Islet precursor cell (in vitro differentiated cells): ENCODE results near the gene OR52K1.
"Not testable (repeated sequence)": the region's sequence is repeated elsewhere in the genome, so short reads cannot be mapped to it uniquely, and the experiment has no call there.

Source experiments
- DNase-seq: peaks from one replicate; pipeline ENCODE4 v3.0.0-alpha.2; 2018

Gene OR52K1

DNA sequence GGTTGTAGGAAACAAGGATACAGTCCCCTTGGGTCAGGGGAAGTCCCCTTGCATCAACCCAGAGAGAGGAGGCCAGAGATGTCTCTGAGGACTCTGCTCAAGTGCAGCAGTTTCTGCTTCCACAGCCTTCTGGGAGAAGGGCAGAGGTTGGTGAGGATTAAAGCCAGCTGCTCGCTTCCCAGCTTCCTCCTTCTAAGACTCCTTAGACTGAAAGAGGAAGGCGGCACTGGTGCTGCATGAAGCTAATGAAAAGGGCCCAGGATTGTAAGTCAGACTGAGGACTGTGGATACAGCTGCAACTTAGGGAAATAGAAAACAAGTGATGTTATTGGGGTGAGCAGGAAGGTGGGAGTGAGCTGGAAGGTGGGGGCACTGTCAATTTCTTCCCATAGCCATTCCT, at the start of gene OR52K1:
TSS of gene OR52K1 (plus strand) at position 202 of the 400 bp plus-strand sequence. CDS start 6,255 bp downstream, outside the sequence.
- no peak for DNase-seq

DNA sequence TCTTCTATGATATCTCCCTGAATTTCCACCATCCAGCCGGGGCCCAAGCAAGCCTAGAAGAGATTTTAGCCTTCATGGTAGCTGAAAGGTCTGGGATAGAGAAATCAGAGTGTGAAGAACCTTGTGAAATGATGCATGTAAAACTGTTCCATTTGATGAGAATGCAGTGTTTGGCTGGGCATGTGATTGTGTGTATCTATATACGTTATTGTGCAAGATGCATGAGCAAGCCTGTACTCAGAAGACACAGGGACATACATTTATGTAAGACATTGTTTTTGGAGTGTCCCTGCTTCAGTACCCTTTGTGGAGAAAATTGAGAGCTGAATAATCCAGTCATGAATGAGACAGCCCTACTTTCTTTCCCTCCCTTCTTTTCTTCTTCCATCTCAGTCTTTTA, 48.6 kb upstream of the OR52K1 start:
- DNase-seq, result no peak

DNA sequence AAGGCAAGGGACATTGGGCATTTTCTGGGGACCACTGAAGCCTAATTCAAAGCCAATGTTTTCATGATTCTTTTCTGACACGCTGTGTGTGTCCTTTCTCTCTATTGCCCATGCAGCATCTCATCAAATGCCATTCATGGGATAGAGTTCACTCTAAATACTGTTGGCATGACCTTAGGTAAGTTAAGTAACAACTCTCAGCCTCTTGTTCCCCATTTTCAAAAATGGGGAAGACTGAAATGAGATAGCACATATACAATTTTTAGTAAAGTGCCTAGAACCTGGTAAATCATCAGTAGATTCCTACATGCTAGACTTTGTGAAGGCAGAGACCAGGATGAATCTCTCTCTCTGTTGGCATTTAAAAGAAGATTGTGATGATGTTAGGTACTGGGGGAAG, 46.0 kb upstream of the OR52K1 start:
- no peak for DNase-seq

GRCh38 chr11:4441515-4441914, 40.9 kb upstream of the OR52K1 start:
- DNase-seq, result no peak

GRCh38 chr11:4443232-4443891, 39.1 kb upstream of the OR52K1 start:
- no peak for DNase-seq

DNA sequence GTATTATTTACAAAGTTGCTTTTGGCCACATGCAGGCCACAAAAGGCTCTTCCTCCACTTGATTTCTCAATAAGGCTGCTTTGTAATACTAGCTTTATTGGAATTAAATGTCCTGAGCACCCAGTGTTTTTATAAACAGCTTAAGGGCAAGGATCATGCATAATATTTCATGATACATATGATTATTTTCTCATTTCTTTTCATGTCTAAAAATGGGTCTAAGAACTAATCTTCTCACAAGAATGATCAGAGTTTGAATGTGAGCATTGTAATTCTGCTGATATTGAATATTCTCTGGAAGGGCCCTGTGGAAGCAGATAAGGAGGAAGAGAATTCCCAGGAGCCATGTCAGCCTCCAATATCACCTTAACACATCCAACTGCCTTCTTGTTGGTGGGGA, 33.5 kb upstream of the OR52K1 start, which contains the start of gene OR52K2:
TSS of gene OR52K2 (plus strand) at position 301 of the 400 bp plus-strand sequence. CDS start at position 346, 45 bp downstream.
- no peak for DNase-seq

GRCh38 chr11:4453118-4453517, 29.3 kb upstream of the OR52K1 start:
- no peak for DNase-seq

GRCh38 chr11:4454021-4454420, 28.4 kb upstream of the OR52K1 start:
- DNase-seq, result no peak

- DNase-seq, result no peak
Observed at GRCh38 chr11:4455419-4455818, 27.0 kb upstream of the OR52K1 start.

DNA sequence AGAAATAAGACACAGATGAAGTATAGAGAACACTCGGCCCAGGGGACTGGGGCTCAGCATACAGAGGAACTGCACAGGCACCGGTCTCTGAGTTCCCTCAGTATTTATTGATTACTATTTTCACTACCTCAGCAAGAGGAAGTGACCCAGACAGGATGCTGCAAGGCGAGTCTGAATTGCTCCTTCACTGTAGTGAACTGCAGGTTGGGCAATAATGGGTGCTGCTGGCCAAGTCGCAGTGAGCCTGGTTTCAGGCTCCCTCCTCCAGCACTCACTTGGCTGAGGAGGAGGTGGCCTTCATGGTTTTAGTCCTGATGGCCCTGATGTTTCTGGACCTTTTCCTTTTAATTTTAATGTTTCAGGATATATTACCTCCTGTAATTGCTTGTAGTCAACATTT, 22.9 kb upstream of the OR52K1 start:
- peak; percentile 69 for DNase-seq

DNA sequence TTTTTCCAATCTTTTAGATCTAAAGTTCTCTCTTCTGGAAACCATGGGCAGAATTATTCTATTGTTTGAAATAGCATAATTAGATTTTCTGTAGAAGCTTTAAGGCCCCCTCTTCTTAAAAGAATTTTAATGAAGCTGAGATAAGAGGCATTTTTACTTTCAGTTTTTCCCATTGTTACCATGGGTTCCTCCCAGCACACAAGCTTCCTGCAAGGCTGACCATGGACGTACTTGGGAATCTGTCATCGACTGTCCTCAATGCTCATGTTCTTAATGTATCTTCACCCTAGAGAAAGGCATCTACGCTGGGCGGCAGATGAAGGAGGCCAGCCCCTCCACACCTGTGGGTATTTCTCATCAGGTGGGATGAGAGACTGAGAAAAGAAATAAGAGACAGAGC, 22.3 kb upstream of the OR52K1 start:
- no peak for DNase-seq

DNA sequence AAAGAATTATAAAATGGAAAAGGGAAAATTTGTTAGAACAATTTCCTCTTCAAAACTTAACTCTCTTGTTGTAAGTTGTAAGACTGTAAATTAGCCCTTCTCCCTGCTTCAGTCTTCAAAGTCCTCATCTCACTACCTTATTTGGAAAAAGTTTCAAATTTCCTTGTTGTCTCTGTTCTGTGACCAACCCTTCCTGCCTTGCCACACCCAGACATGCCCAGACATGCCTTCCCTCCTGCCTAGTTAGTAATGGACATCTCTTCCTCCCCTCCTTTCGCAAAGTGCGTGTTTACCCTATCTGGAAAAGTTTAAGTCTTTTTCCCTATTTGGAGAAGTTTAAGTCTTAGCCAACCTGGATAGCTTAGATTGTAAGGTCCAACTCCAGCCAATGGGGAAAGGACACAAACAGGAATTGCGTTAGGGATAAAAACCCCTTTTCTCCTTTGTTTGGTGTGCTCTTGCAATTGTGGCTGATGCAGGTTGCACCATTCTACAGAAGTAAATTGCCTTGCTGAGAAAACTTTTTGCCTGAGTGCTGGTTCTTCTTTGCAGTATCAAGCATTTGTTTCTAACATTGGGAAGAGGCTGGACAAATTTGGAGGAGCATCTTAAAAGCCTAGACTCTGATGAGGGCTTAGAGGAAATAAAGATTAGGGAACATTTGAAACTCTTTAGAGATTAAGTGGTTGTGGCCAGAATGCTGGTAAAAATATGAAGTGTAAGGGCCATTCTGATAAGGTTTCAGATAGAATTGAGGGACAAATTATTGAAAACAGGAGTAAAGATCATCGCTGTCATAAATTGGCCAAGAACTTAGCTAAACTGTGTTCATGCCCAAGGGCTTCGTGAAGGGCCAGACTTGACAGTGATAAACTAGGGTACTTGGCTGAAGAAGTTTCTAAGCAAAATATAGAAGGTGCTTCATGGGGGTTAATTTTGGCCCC, 18.0 kb upstream of the OR52K1 start:
- peak; percentile 89 for DNase-seq

DNA sequence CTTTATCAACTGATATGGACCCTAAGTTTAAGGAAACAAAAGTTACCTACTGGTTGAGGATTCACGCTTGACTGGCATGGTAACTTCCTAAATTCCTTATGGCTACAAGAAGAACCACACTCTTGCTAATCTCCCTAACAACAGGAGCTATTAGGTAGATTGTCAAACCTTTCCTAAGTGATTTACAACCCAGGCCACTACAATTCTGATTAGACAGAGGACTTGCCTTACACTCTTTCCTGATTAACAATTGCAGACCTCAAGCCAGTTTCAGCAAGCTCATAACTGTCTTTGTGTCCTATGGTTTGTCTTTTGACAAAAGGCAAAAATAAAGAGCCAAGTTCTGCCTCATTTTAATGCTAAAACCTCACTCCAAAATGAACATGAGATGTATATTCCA, 17.0 kb upstream of the OR52K1 start:
- no peak for DNase-seq

GRCh38 chr11:4466131-4466870, 16.1 kb upstream of the OR52K1 start:
- no peak for DNase-seq

DNA sequence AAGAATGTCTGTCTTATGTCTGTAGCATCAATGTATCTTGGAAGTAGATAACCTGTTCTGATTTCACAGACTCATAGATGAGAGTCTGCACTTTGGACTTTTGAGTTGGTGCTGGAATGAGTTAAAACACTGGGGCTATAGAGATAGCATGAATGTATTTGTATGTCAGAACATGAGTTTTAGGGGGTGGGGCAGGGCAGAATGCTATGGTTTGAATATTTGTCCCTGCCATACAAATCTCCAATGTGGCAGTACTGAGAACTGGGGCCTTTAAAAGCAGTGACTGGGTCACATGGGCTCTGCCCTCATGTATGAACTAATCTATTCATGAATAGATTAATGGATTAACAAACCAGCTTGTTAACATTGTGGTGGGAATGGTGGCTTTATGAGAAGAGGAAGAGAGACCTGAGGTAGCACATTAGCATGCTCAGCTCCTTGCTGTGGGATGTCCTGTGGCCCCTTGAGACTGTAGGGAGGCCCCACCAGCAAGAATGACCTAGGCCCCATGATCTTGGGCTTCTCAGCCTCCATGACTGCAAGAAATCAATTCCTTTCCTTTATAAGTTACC, 15.5 kb upstream of the OR52K1 start:
- no peak for DNase-seq

- no peak for DNase-seq
Observed at GRCh38 chr11:4467811-4468606, 14.4 kb upstream of the OR52K1 start.

GRCh38 chr11:4479644-4480043, 2.8 kb upstream of the OR52K1 start:
- DNase-seq, result no peak

- peak; percentile 76 for DNase-seq
Observed at GRCh38 chr11:4480577-4481239, 1.7 kb upstream of the OR52K1 start.

DNA sequence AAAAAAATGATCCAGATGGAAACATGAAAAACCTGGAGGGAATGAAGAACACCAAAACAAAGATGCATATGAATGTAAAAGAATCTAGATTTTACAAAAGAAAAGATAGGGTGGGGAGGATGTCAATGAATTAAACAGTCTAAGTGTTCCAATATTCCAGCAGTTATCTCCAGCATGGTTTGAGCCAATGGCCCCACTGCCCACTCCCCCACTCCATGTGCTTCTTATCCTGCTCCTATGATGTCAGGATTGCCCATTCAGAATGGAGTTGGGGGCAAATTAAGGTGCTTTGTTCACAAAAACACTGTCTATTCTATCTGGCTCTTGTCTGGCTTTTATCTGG, 1.2 kb upstream of the OR52K1 start:
- DNase-seq, result no peak

DNA sequence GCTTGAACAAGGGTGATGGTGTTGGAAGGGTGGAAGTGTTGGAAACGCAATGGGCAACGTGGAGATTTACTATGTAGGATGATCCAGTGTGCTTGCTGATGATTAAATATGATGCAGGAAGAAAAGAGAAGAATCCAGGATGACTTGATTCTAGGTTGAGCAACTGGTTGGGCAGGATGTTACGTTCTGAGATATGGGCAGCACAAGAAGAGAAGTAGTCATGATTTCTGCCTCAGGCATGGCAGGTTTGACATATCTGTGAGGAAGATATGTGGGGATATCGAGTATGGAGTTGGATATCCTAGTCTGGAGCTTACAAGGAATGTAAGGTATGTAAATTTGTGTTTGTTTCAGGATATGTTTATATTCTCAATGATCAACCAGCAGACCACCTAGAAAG, 1.9 kb downstream of the OR52K1 start:
- DNase-seq, result no peak

- DNase-seq, result not testable (repeated sequence)
Observed at GRCh38 chr11:4491405-4491804, 9.0 kb downstream of the OR52K1 start.
